HL-60 (cell line): ENCODE data around the gene EYA3.

ENCODE experiments used
- DNase-seq, 2 experiments: peaks; one replicate each; pipeline ENCODE4 v3.0.0-alpha.2; 2010 to 2020; ENCODE audit warnings: low read depth in 1 of 2, low spot score in 1 of 2
- H3K27ac ChIP-seq: fragments of 250-450 bp; sonication (Bioruptor Pico); replicated peaks from 2 replicates; pipeline ENCODE4 v1.5.1; 2020; ENCODE audit warnings: mild to moderate bottlenecking, moderate library complexity
- H3K27me3 ChIP-seq: fragments of 250-450 bp; sonication (Bioruptor Pico); 2 replicates; pipeline ENCODE4 v1.5.1; 2021; ENCODE audit warnings: mild to moderate bottlenecking, moderate library complexity; ENCODE audit not compliant: insufficient read depth, poor library complexity, severe bottlenecking
- H3K4me3 ChIP-seq: replicated peaks from 2 replicates; pipeline ENCODE4 v1.5.1; 2011; ENCODE audit warnings: mild to moderate bottlenecking, control low read depth, low read length; ENCODE audit not compliant: insufficient read depth
- CTCF ChIP-seq: IDR thresholded peaks from one replicate; pipeline ENCODE4 v1.5.1; 2011; ENCODE audit warnings: low read length, control low read depth, inconsistent platforms; ENCODE audit not compliant: insufficient read depth
- GABPA ChIP-seq: IDR thresholded peaks from 2 replicates; pipeline ENCODE4 v1.6.1; 2012; ENCODE audit warnings: low read depth
- POLR2AphosphoS5 ChIP-seq: IDR thresholded peaks from 2 replicates; pipeline ENCODE4 v1.6.1; 2012; ENCODE audit warnings: low read depth
- SPI1 ChIP-seq: IDR thresholded peaks from 2 replicates; pipeline ENCODE4 v1.6.1; 2012; ENCODE audit warnings: low read depth, mild to moderate bottlenecking, borderline replicate concordance
- TF ChIP-seq, protein P1 (sequence below): IDR thresholded peaks from 2 replicates; pipeline ENCODE4 v1.6.1; 2012; ENCODE audit warnings: low read depth; ENCODE audit not compliant: insufficient replicate concordance

Gene EYA3

DNA sequence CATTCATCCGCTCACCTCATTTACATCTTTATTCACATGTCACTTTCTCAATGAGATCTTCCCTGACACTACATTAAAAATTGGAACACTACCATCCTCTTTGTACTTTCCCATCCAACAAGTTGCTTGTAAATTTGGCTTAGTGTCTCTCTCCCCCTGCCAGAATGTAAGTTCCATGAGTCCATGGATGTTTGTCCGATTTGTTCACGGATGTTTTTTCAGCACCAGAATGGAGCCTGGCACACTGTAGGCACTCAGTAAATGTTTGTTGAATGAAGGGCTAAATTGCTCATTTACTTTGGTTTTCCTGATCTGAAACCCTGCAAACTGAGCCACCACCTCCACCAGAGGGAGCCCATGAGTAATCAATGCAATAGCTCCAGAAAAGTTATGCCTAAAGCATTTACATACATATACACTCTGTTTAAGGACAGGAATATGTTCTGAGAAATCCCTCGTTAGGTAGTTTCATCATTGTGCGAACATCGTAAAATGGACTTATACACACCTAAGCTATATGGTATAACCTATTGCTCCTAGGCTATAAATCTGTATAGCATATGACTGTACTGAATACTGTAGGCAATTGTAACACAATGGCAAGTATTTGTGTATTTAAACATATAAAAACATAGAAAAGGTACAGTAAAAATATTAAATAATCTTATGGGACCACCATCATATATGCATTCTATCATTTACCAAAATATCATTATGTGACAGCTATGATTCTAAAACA is 2.8 kb upstream of the EYA3 start:
- 0 out of 2 replicates have a peak overlapping the region, but pooled peaks have one; percentile 4 for H3K27ac ChIP-seq
- H3K4me3 ChIP-seq: no peak overlapping the region
- DNase-seq: peak in 1 of 2 experiments; percentile 76
- TF ChIP-seq, protein P1, sequence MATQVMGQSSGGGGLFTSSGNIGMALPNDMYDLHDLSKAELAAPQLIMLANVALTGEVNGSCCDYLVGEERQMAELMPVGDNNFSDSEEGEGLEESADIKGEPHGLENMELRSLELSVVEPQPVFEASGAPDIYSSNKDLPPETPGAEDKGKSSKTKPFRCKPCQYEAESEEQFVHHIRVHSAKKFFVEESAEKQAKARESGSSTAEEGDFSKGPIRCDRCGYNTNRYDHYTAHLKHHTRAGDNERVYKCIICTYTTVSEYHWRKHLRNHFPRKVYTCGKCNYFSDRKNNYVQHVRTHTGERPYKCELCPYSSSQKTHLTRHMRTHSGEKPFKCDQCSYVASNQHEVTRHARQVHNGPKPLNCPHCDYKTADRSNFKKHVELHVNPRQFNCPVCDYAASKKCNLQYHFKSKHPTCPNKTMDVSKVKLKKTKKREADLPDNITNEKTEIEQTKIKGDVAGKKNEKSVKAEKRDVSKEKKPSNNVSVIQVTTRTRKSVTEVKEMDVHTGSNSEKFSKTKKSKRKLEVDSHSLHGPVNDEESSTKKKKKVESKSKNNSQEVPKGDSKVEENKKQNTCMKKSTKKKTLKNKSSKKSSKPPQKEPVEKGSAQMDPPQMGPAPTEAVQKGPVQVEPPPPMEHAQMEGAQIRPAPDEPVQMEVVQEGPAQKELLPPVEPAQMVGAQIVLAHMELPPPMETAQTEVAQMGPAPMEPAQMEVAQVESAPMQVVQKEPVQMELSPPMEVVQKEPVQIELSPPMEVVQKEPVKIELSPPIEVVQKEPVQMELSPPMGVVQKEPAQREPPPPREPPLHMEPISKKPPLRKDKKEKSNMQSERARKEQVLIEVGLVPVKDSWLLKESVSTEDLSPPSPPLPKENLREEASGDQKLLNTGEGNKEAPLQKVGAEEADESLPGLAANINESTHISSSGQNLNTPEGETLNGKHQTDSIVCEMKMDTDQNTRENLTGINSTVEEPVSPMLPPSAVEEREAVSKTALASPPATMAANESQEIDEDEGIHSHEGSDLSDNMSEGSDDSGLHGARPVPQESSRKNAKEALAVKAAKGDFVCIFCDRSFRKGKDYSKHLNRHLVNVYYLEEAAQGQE: no peak
- TF ChIP-seq GABPA (no peak), CTCF (peak; percentile 73), POLR2AphosphoS5 (no peak)
- no peaks in the 10 kb centered on the region for H3K27me3 ChIP-seq

DNA sequence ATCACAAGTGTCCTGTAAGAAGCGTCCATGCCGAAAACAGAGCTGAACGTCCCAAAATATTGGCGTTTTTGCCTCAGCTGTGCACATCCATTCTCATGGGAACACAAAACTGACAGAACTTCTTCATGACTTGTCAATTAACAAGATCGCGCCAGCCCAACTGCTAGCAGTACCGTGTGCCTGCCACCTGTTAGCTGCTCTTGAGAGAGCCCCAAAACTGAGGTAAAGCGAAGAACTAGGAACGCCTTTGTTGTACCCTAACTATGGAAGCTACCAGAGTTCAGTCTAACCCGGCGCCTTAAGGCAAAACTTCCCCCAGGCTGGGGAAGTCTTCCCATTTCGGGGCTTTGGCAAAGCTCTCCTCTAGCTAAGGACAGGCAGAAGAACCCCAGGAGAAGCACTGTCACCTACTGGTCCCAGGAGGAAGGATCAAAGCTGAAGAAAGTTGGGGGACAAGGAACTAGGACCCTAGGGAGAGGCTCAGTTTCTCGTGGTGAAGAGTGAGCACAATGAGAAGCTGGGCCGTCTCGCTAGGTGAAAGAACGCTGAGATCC is 719 bp downstream of the EYA3 start:
- H3K4me3 ChIP-seq: peak overlapping the region; percentile 83
- H3K27me3 ChIP-seq: no peaks in the 10 kb centered on the region
- DNase-seq: peak; percentile 47 to 51
- TF ChIP-seq SPI1: peak; percentile 21; the same call in 1 of the 2 replicates
- TF ChIP-seq POLR2AphosphoS5: no peak
- TF ChIP-seq, protein P1: no peak
- no peak for TF ChIP-seq GABPA
- H3K27ac ChIP-seq: peak overlapping the region; percentile 80

DNA sequence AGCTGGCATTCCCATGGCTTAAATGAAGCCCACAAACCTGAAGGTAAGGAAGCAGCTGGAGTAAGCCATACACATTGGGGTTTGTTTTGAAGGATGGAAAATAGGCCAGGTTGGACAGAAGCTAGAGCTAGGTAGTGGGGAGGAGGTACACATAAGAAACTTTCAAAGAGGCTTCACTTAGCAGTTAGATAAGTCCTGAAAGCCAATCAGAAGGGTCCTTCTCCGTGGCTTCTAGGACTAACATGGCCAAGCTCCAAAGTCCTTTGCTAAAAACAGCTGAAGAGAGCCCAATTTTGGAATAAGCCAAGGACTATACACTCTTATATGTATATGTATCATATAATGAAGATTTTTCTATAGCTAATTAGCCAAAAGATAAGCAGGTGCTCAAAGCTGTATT is 1.8 kb downstream of the EYA3 start:
- Histone ChIP-seq H3K27me3 (no peaks in the 10 kb centered on the region), H3K4me3 (peak overlapping the region; percentile 83), H3K27ac (peak overlapping the region; percentile 80)
- no peak for DNase-seq
- TF ChIP-seq, protein P1: no peak
- TF ChIP-seq CTCF (no peak), GABPA (no peak), SPI1 (no peak), POLR2AphosphoS5 (no peak)
